CD4-positive, alpha-beta T cell (primary cell): ENCODE data around the gene SEC31A. TPM values are rescaled to one million over a fixed set of nuclear protein-coding genes. Genes with fewer than 3 reads are reported as not detected.

Experiments
- ATAC-seq: fragments of 200-7000 bp; cut with Tn5 transposase; one replicate; pipeline ENCODE4 v1.10.0; 2022; ENCODE audit warnings: mild to moderate bottlenecking; ENCODE audit not compliant: poor library complexity
- CTCF ChIA-PET: fragments of 350-600 bp; sonication (Branson Sonifier 250); formaldehyde crosslinking; loops from one replicate; lab custom pipeline; 2021; ENCODE audit warnings: antibody characterized with exemption, inconsistent platforms; lab: Charles Lee
- POLR2A ChIA-PET: fragments of 350-600 bp; sonication (Branson Sonifier 250); formaldehyde crosslinking; loops from one replicate; lab custom pipeline; 2021; ENCODE audit warnings: antibody characterized with exemption, inconsistent platforms; lab: Charles Lee
- DNase-seq, 14 experiments: peaks; one replicate each; pipeline ENCODE4 v3.0.0-alpha.2; 2013 to 2020; ENCODE audit warnings: mixed read lengths in 2 of 14
- H3K27ac ChIP-seq, 2 donors: one replicate each; pipeline versions ENCODE4 v1.5.1 to v1.7.0; 2013; ENCODE audit warnings: low read length in 2 of 2, low read depth in 1 of 2, mild to moderate bottlenecking in 1 of 2
- H3K27me3 ChIP-seq, 2 experiments: 1 replicate in 1 of 2; 2 replicates in 1 of 2; pipeline versions ENCODE4 v1.6.1 to v1.7.0; 2013; ENCODE audit warnings: low read length in 2 of 2, control low read depth in 1 of 2, mild to moderate bottlenecking in 1 of 2, moderate library complexity in 1 of 2; ENCODE audit not compliant: insufficient read depth in 2 of 2, control insufficient read depth in 1 of 2
- H3K36me3 ChIP-seq: one replicate; pipeline ENCODE4 v1.6.1; 2013; ENCODE audit warnings: low read length, control low read depth; ENCODE audit not compliant: insufficient read depth
- H3K4me1 ChIP-seq: one replicate; pipeline ENCODE4 v1.6.1; 2013; ENCODE audit warnings: low read length, control low read depth; ENCODE audit not compliant: insufficient read depth
- H3K4me3 ChIP-seq: one replicate; pipeline ENCODE4 v1.5.1; 2013; ENCODE audit warnings: mild to moderate bottlenecking, low read length, moderate library complexity
- H3K9me3 ChIP-seq, 2 experiments: 1 replicate in 1 of 2; 2 replicates in 1 of 2; pipeline versions ENCODE4 v1.6.1 to v1.7.0; 2013; ENCODE audit warnings: low read length in 2 of 2, mild to moderate bottlenecking in 2 of 2, control low read depth in 1 of 2, moderate library complexity in 1 of 2; ENCODE audit not compliant: control insufficient read depth in 1 of 2, insufficient read depth in 1 of 2
- H3K27ac Mint-ChIP-seq: one replicate; pipeline ENCODE4 v1.8.0; 2020; ENCODE audit warnings: mixed read lengths
- H3K27me3 Mint-ChIP-seq: one replicate; pipeline ENCODE4 v1.8.0; 2021; ENCODE audit warnings: mixed read lengths
- H3K36me3 Mint-ChIP-seq: one replicate; pipeline ENCODE4 v1.8.0; 2021; ENCODE audit warnings: low read depth, mixed read lengths
- H3K4me1 Mint-ChIP-seq: one replicate; pipeline ENCODE4 v1.8.0; 2021; ENCODE audit warnings: low read depth, mixed read lengths
- H3K4me3 Mint-ChIP-seq: one replicate; pipeline ENCODE4 v1.8.0; 2020; ENCODE audit warnings: mild to moderate bottlenecking, mixed read lengths
- H3K9me3 Mint-ChIP-seq: one replicate; pipeline ENCODE4 v1.8.0; 2020; ENCODE audit warnings: mixed read lengths
- CTCF ChIP-seq: fragments of 200-600 bp; IDR thresholded peaks from one replicate; pipeline ENCODE4 v1.8.0; 2022; ENCODE audit warnings: antibody characterized with exemption, mild to moderate bottlenecking
- intact Hi-C, 2 experiments: fragments of 100-400 bp; cut with DNase I in 1 of 2; cut with micrococcal nuclease in 1 of 2; formaldehyde crosslinking; loops; one replicate each; pipeline versions ENCODE4 v1.15.1 to v1.9.0; 2023 to 2025; cut with DNase I, micrococcal nuclease
- total RNA-seq, 174 experiments: library from RNA in 2 of 174; stranded (reverse) in 2 of 174; gene quantifications; one replicate each; pipeline ENCODE4 v1.2.3 and lab custom pipeline; 2021 to 2026

Gene SEC31A
- total RNA-seq, 2 experiments from 2014 or later = 130 to 131 TPM

- no peaks in the 10 kb centered on the region for H3K9me3 ChIP-seq
- no peaks in the 10 kb centered on the region for H3K27me3 Mint-ChIP-seq
- DNase-seq (peak in 2 of 14 experiments; percentile 38 to 55), ATAC-seq (no peak)
- peaks cover 5% of the 10 kb centered on the region for H3K4me1 Mint-ChIP-seq
- no peak overlapping the region for H3K27ac ChIP-seq
- CTCF ChIA-PET = interaction anchor here (1.1 kb wide), 1 partner anchor 15 kb away, joined by 3 read pairs; no protein-coding TSS in a partner anchor
- peaks cover 5% of the 10 kb centered on the region for H3K4me1 ChIP-seq
- intact Hi-C loops = loop anchor here (5.0 kb wide), 5 partner anchors 379 to 554 kb away; partner anchors contain the start of genes COQ2 (in 2 of the 2), ENOPH1 (in 1 of the 2), HELQ (in 1 of the 2) and HNRNPD (in 1 of the 2)
- H3K27me3 ChIP-seq = no peaks in the 10 kb centered on the region
- H3K36me3 ChIP-seq = no peaks in the 10 kb centered on the region
- H3K4me3 Mint-ChIP-seq = peak overlapping the region; percentile 55
- no peak for TF ChIP-seq CTCF
- peak overlapping the region; percentile 43 for H3K27ac Mint-ChIP-seq
- no peaks in the 10 kb centered on the region for H3K9me3 Mint-ChIP-seq
- no peak overlapping the region for H3K4me3 ChIP-seq
- peaks cover 13% of the 10 kb centered on the region for H3K36me3 Mint-ChIP-seq
- POLR2A ChIA-PET = interaction anchor here (1.8 kb wide), 1 partner anchor 131 kb away, joined by 7 read pairs; the partner anchor contains the start of gene COPS4
Observed at GRCh38 chr4:82903737-82904136, 12.8 kb upstream of the SEC31A start.

- H3K27ac Mint-ChIP-seq = no peak overlapping the region
- no peak for TF ChIP-seq CTCF
- intact Hi-C loops = loop anchor here (2.0 to 5.0 kb wide), 7 partner anchors 110 to 556 kb away; partner anchors contain the start of genes COQ2 (in 2 of the 2), COPS4 (in 1 of the 2), ENOPH1 (in 1 of the 2) and HELQ (in 1 of the 2)
- H3K4me3 Mint-ChIP-seq = no peak overlapping the region
- H3K9me3 Mint-ChIP-seq = no peaks in the 10 kb centered on the region
- Histone ChIP-seq H3K36me3 (peaks cover 11% of the 10 kb centered on the region), H3K27me3 (no peaks in the 10 kb centered on the region), H3K4me3 (peak overlapping the region; percentile 72), H3K27ac (peak overlapping the region; percentile 94 to 99), H3K4me1 (peaks cover 11% of the 10 kb centered on the region), H3K9me3 (no peaks in the 10 kb centered on the region)
- peaks cover 17% of the 10 kb centered on the region for H3K36me3 Mint-ChIP-seq
- no peaks in the 10 kb centered on the region for H3K27me3 Mint-ChIP-seq
- ChIA-PET CTCF (interaction anchor here (0.9 to 2.7 kb wide), 4 partner anchors 9 to 472 kb away, joined by 3 to 8 read pairs (median 4); partner anchors contain the start of gene COPS4), POLR2A (interaction anchor here (0.5 to 3.3 kb wide), 22 partner anchors 10 to 554 kb away, joined by 3 to 55 read pairs (median 6); partner anchors contain the start of genes COPS4, COQ2, HELQ and HNRNPDL)
- ATAC-seq = no peak
- H3K4me1 Mint-ChIP-seq = peaks cover 13% of the 10 kb centered on the region
- no peak for DNase-seq
Observed at GRCh38 chr4:82901183-82901718, 10.3 kb upstream of the SEC31A start.

- intact Hi-C loops = loop anchor here (1.0 to 5.0 kb wide), 8 partner anchors 9 to 557 kb away; partner anchors contain the start of genes COQ2 (in 2 of the 2), SEC31A (in 2 of the 2), COPS4 (in 1 of the 2) and ENOPH1 (in 1 of the 2)
- Histone ChIP-seq H3K4me3 (peak within 1 kb of the TSS; percentile 72), H3K27me3 (no peaks in the 10 kb centered on the region), H3K4me1 (peaks cover 11% of the 10 kb centered on the region), H3K36me3 (peaks cover 13% of the 10 kb centered on the region), H3K9me3 (no peaks in the 10 kb centered on the region), H3K27ac (peak within 1 kb of the TSS; percentile 94 to 99)
- DNase-seq = peak; percentile 94 to 100 (median 96)
- no peak for TF ChIP-seq CTCF
- Mint-ChIP-seq H3K4me3 (no peak within 1 kb of the TSS), H3K27me3 (no peaks in the 10 kb centered on the region), H3K36me3 (peaks cover 21% of the 10 kb centered on the region), H3K27ac (no peak within 1 kb of the TSS), H3K9me3 (no peaks in the 10 kb centered on the region), H3K4me1 (peaks cover 13% of the 10 kb centered on the region)
- ATAC-seq = peak; percentile 86
- ChIA-PET POLR2A (interaction anchor here (0.6 to 3.3 kb wide), 22 partner anchors 10 to 555 kb away, joined by 3 to 55 read pairs (median 6); partner anchors contain the start of genes COPS4, COQ2, HELQ and HNRNPDL), CTCF (interaction anchor here (0.9 to 2.7 kb wide), 5 partner anchors 9 to 471 kb away, joined by 3 to 8 read pairs (median 3); partner anchors contain the start of gene COPS4)
Observed at GRCh38 chr4:82900411-82901182, 9.6 kb upstream of the SEC31A start, which contains the start of gene THAP9. Gene THAP9, plus strand, starts transcription at chr4:82900735. Its CDS starts 68 bp downstream, at chr4:82900803.
